Measurements from ENCODE around the gene ARHGEF3.

The ARHGEF3 gene

DNA sequence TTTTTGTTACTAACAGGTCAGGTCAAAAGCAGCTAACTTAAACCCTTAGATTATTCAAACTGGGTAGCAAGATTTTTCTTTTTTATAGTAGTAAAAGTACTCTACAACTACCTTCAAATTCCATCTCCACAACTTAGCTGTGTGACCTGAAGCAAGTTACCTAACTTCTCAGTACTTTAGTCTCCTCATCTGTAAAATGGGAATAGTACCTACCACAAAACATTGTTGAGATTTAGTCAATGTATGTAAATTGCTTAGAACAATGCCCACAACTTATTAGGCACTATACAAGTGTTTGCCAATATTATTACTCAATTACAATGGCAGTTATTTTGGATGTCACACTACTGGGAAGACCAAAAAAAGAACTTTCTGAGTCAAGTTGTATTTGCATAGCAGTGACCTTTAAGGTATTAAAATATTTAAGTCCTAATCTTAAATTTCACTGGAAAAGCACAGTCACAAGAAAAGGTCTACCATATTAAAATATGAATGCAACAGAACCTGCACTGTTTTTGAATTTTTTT is 121.6 kb downstream of the ARHGEF3 start:
- DNase-seq (ENCODE audit: low spot score): no peak

Measured in LoVo (cell line).